Neural cell (in vitro differentiated cells): ENCODE data around the gene HOATZ. TPM values are rescaled to one million over a fixed set of nuclear protein-coding genes. Genes with fewer than 3 reads are reported as not detected.

ENCODE experiments used
- H2AFZ ChIP-seq: fragments of 200-600, 300-800 bp; sonication (generic), shearing (Covaris generic); 2 replicates; pipeline ENCODE4 v1.6.0; 2014; ENCODE audit warnings: low read depth, mild to moderate bottlenecking, antibody characterized with exemption, low read length, moderate library complexity
- H3F3A ChIP-seq: fragments of 200-600 bp; shearing (Covaris generic); 2 replicates; pipeline ENCODE4 v1.6.1; 2016; ENCODE audit warnings: mild to moderate bottlenecking, moderate library complexity, mixed read lengths, antibody characterized with exemption, low read length; ENCODE audit not compliant: insufficient read depth, poor library complexity, severe bottlenecking
- H3K27ac ChIP-seq: fragments of 200-600, 300-800 bp; sonication (generic), shearing (Covaris generic); 2 replicates; pipeline ENCODE4 v1.5.1; 2014; ENCODE audit warnings: mild to moderate bottlenecking, low read length, moderate library complexity
- H3K27me3 ChIP-seq: fragments of 300-800, 200-600 bp; sonication (generic), shearing (Covaris generic); 2 replicates; pipeline ENCODE4 v1.6.0; 2014; ENCODE audit warnings: mild to moderate bottlenecking, low read depth, low read length, moderate library complexity; ENCODE audit not compliant: insufficient read depth
- H3K36me3 ChIP-seq: fragments of 300-800, 200-600 bp; sonication (generic), shearing (Covaris generic); 2 replicates; pipeline ENCODE4 v1.5.1; 2014; ENCODE audit warnings: mild to moderate bottlenecking, antibody characterized with exemption, low read length, moderate library complexity; ENCODE audit not compliant: insufficient read depth
- H3K4me2 ChIP-seq: fragments of 300-800, 200-600 bp; sonication (generic), shearing (Covaris generic); 2 replicates; pipeline ENCODE4 v1.6.0; 2014; ENCODE audit warnings: mild to moderate bottlenecking, low read length
- H3K4me3 ChIP-seq: fragments of 300-800, 200-600 bp; sonication (generic), shearing (Covaris generic); 2 replicates; pipeline ENCODE4 v1.5.1; 2014; ENCODE audit warnings: mild to moderate bottlenecking, low read length, moderate library complexity
- H3K79me2 ChIP-seq: fragments of 200-600 bp; shearing (Covaris generic); replicated peaks from 2 replicates; pipeline ENCODE4 v1.6.0; 2014; ENCODE audit warnings: mild to moderate bottlenecking, low read length, moderate library complexity; ENCODE audit not compliant: insufficient read depth
- H3K9ac ChIP-seq: fragments of 300-800, 200-600 bp; sonication (generic), shearing (Covaris generic); 2 replicates; pipeline ENCODE4 v1.6.1; 2016; ENCODE audit warnings: mild to moderate bottlenecking, low read length, mixed read lengths
- H3K9me2 ChIP-seq: fragments of 200-600 bp; shearing (Covaris generic); 2 replicates; pipeline ENCODE4 v1.6.1; 2016; ENCODE audit warnings: mild to moderate bottlenecking, low read length, mixed read lengths; ENCODE audit not compliant: insufficient read depth
- H3K9me3 ChIP-seq: fragments of 200-600, 300-800 bp; sonication (generic), shearing (Covaris generic); 2 replicates; pipeline ENCODE4 v1.6.1; 2016; ENCODE audit warnings: mild to moderate bottlenecking, mixed run types, low read length, moderate library complexity, mixed read lengths
- H4K20me1 ChIP-seq: fragments of 200-600 bp; shearing (Covaris generic); 2 replicates; pipeline ENCODE4 v1.6.1; 2016; ENCODE audit warnings: mild to moderate bottlenecking, mixed run types; ENCODE audit not compliant: insufficient read depth
- CTCF ChIP-seq: fragments of 450-650 bp; IDR thresholded peaks from 2 replicates; pipeline ENCODE4 v1.5.1; 2014; ENCODE audit warnings: antibody characterized with exemption, mild to moderate bottlenecking, moderate library complexity; ENCODE audit not compliant: poor library complexity, severe bottlenecking
- EP300 ChIP-seq: fragments of 450-650 bp; conservative IDR thresholded peaks from 2 replicates; pipeline ENCODE4 v1.6.1; 2014; ENCODE audit warnings: antibody characterized with exemption, mild to moderate bottlenecking, moderate library complexity; ENCODE audit not compliant: poor library complexity, severe bottlenecking
- EZH2 ChIP-seq: fragments of 200-600, 300-800 bp; shearing (Covaris generic), sonication (generic); IDR thresholded peaks from 2 replicates; pipeline ENCODE4 v1.6.1; 2014; ENCODE audit warnings: antibody characterized with exemption, low read length, borderline replicate concordance, mild to moderate bottlenecking; ENCODE audit not compliant: insufficient read depth, poor library complexity, severe bottlenecking
- MXI1 ChIP-seq: fragments of 450-650 bp; conservative IDR thresholded peaks from 2 replicates; pipeline ENCODE4 v1.6.1; 2014; ENCODE audit warnings: antibody characterized with exemption, mild to moderate bottlenecking; ENCODE audit not compliant: poor library complexity, severe bottlenecking
- POLR2AphosphoS5 ChIP-seq: IDR thresholded peaks from 2 replicates; pipeline ENCODE4 v1.6.1; 2012
- RAD21 ChIP-seq: fragments of 450-650 bp; conservative IDR thresholded peaks from 2 replicates; pipeline ENCODE4 v1.6.1; 2014; ENCODE audit warnings: antibody characterized with exemption, mild to moderate bottlenecking, moderate library complexity
- REST ChIP-seq: IDR thresholded peaks from 2 replicates; pipeline ENCODE4 v1.6.1; 2012; ENCODE audit warnings: borderline replicate concordance
- SMC3 ChIP-seq: fragments of 450-650 bp; conservative IDR thresholded peaks from 2 replicates; pipeline ENCODE4 v1.6.1; 2014; ENCODE audit warnings: antibody characterized with exemption, mild to moderate bottlenecking, moderate library complexity; ENCODE audit not compliant: poor library complexity
- TAF1 ChIP-seq: IDR thresholded peaks from 2 replicates; pipeline ENCODE4 v1.6.1; 2012; ENCODE audit warnings: low read depth
- polyA plus RNA-seq: library from polyadenylated mRNA; depleted of rRNA; stranded (reverse); fragments of >200 nt; gene quantifications from 2 replicates; pipeline ENCODE4 v1.2.3, GENCODE V29; 2014

Gene HOATZ
- polyA plus RNA-seq, 1 donor from 2014 or later = not detected

GRCh38 chr11:111494040-111494439, 20.5 kb upstream of the HOATZ start:
- no peak overlapping the region for H3K9ac ChIP-seq
- no peak overlapping the region for H3K4me3 ChIP-seq
- H3K9me3 ChIP-seq = no peaks in the 10 kb centered on the region
- no peak overlapping the region for H3K4me2 ChIP-seq
- H3F3A ChIP-seq = no peaks in the 10 kb centered on the region
- no peak overlapping the region for H2AFZ ChIP-seq
- no peaks in the 10 kb centered on the region for H4K20me1 ChIP-seq
- no peak overlapping the region for H3K27ac ChIP-seq
- no peaks in the 10 kb centered on the region for H3K27me3 ChIP-seq
- no peaks in the 10 kb centered on the region for H3K36me3 ChIP-seq
- no peaks in the 10 kb centered on the region for H3K79me2 ChIP-seq
- no peaks in the 10 kb centered on the region for H3K9me2 ChIP-seq
- TF ChIP-seq MXI1 = no peak
- no peak for TF ChIP-seq RAD21
- no peak for TF ChIP-seq CTCF
- no peak for TF ChIP-seq TAF1
- TF ChIP-seq EZH2 = no peak
- TF ChIP-seq POLR2AphosphoS5 = no peak

GRCh38 chr11:111499483-111499882, 15.1 kb upstream of the HOATZ start:
- H3K9me3 ChIP-seq = no peaks in the 10 kb centered on the region
- no peaks in the 10 kb centered on the region for H3K36me3 ChIP-seq

GRCh38 chr11:111500481-111500880, 14.1 kb upstream of the HOATZ start:
- H3K27ac ChIP-seq = no peak overlapping the region
- no peaks in the 10 kb centered on the region for H4K20me1 ChIP-seq
- H3K27me3 ChIP-seq = no peaks in the 10 kb centered on the region
- H3F3A ChIP-seq = no peaks in the 10 kb centered on the region
- H3K4me3 ChIP-seq = no peak overlapping the region
- H2AFZ ChIP-seq = no peak overlapping the region
- H3K9me3 ChIP-seq = no peaks in the 10 kb centered on the region
- no peaks in the 10 kb centered on the region for H3K36me3 ChIP-seq
- no peaks in the 10 kb centered on the region for H3K9me2 ChIP-seq
- no peaks in the 10 kb centered on the region for H3K79me2 ChIP-seq
- TF ChIP-seq CTCF = no peak
- TF ChIP-seq REST = no peak
- no peak for TF ChIP-seq RAD21
- TF ChIP-seq TAF1 = no peak
- H3K9ac ChIP-seq = no peak overlapping the region
- H3K4me2 ChIP-seq = no peak overlapping the region

More at GRCh38 chr11:111499483-111499882, 15.1 kb upstream of the HOATZ start:
- Histone ChIP-seq H4K20me1 (no peaks in the 10 kb centered on the region), H3K27ac (no peak overlapping the region), H3K27me3 (no peaks in the 10 kb centered on the region), H3K4me3 (no peak overlapping the region), H3K79me2 (no peaks in the 10 kb centered on the region), H3K9me2 (no peaks in the 10 kb centered on the region), H2AFZ (no peak overlapping the region), H3K9ac (no peak overlapping the region), H3F3A (no peaks in the 10 kb centered on the region), H3K4me2 (no peak overlapping the region)
- TF ChIP-seq EP300 (no peak), CTCF (no peak), SMC3 (no peak), POLR2AphosphoS5 (no peak)
